ENCODE data around the gene NRBF2.

The NRBF2 gene

GRCh38 chr10:63201118-63201517 lies 68.0 kb downstream of the NRBF2 start:
- H3K27ac ChIP-seq = no peak overlapping the region
- no peaks in the 10 kb centered on the region for H3K9me3 ChIP-seq
- no peaks in the 10 kb centered on the region for H3K27me3 ChIP-seq
- H3K4me3 ChIP-seq (ENCODE audit: low read depth in 1 of 2, low read length in 1 of 2) = no peak overlapping the region
- TF ChIP-seq CTCF (IDR thresholded peaks at IDR 0.05) = no peak
- peaks cover 86% of the 10 kb centered on the region for H3K36me3 ChIP-seq
- peaks cover 13 to 19% of the 10 kb centered on the region in 2 experiments for H3K4me1 ChIP-seq (ENCODE audit: control insufficient read depth in 1 of 2, insufficient read depth in 1 of 2, low read depth in 1 of 2, low read length in 1 of 2)
